Breast epithelium (tissue), 3 donors: ENCODE measurements around the gene TMEM43.

Experiments
- POLR2A ChIP-seq: fragments of 450-650 bp; IDR thresholded peaks from one replicate; pipeline ENCODE4 v1.6.1; 2016; ENCODE audit warnings: antibody characterized with exemption, mild to moderate bottlenecking, moderate library complexity
- POLR2AphosphoS5 ChIP-seq, 3 donors: sonication (generic); formaldehyde crosslinking; IDR thresholded peaks; one replicate each; pipeline ENCODE4 v1.6.1; 2017; ENCODE audit warnings: antibody characterized with exemption in 3 of 3
- TF ChIP-seq, protein P1 (sequence below), 3 donors: fragments of 450-650 bp; IDR thresholded peaks; one replicate each; pipeline ENCODE4 v1.5.1; 2016 to 2017; ENCODE audit warnings: antibody characterized with exemption in 3 of 3, mild to moderate bottlenecking in 3 of 3, moderate library complexity in 3 of 3

DNA sequence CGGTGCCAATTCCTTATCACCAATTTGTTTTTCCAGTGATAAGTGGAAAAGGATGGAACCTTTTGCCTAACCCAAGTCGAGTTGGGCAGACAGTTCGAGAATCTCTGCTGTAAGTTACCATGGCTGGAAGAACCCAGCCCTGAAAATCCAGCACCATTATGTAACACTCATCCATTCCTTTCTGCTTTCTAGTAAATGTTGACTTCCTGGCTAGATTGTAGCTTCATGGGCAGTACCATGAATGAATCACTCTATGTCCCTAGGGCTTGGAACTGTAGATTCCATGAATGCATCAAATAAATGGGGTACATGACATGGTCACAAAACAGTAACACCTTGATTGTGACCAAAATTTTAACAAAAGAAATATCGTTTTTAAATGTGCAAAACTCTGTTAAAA lies 14.2 kb upstream of the TMEM43 start:
- TF ChIP-seq, protein P1, sequence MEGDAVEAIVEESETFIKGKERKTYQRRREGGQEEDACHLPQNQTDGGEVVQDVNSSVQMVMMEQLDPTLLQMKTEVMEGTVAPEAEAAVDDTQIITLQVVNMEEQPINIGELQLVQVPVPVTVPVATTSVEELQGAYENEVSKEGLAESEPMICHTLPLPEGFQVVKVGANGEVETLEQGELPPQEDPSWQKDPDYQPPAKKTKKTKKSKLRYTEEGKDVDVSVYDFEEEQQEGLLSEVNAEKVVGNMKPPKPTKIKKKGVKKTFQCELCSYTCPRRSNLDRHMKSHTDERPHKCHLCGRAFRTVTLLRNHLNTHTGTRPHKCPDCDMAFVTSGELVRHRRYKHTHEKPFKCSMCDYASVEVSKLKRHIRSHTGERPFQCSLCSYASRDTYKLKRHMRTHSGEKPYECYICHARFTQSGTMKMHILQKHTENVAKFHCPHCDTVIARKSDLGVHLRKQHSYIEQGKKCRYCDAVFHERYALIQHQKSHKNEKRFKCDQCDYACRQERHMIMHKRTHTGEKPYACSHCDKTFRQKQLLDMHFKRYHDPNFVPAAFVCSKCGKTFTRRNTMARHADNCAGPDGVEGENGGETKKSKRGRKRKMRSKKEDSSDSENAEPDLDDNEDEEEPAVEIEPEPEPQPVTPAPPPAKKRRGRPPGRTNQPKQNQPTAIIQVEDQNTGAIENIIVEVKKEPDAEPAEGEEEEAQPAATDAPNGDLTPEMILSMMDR (IDR thresholded peaks at IDR 0.05), result no peak
- TF ChIP-seq POLR2A (no peak), POLR2AphosphoS5 (IDR thresholded peaks at IDR 0.05) (no peak)
